HG03342 (cell line): ENCODE results near the gene PILRB.
A peak's percentile ranks its signal among the peaks of the same experiment; 100 is the strongest.
"Not testable (repeated sequence)": the region's sequence is repeated elsewhere in the genome, so short reads cannot be mapped to it uniquely, and the experiment has no call there.

Source experiments
- ATAC-seq: cut with Tn5 transposase; IDR thresholded peaks from one replicate; pipeline ENCODE4 v1.9.1; 2021; ENCODE audit warnings: mild to moderate bottlenecking, moderate library complexity; ENCODE audit not compliant: unreplicated experiment

The PILRB gene

GRCh38 chr7:100358027-100358856, at the start of gene PILRB:
PILRB (plus strand) TSS chr7:100358117; CDS start chr7:100358303, 186 bp downstream.
- no peak for ATAC-seq

GRCh38 chr7:100318329-100318728, 39.6 kb upstream of the PILRB start:
- ATAC-seq = not testable (repeated sequence)

GRCh38 chr7:100321648-100322047, 36.3 kb upstream of the PILRB start:
- not testable (repeated sequence) for ATAC-seq

- ATAC-seq = not testable (repeated sequence)
These were observed 33.7 kb upstream of the PILRB start for GRCh38 chr7:100324194-100324593.

- not testable (repeated sequence) for ATAC-seq
These were observed 32.2 kb upstream of the PILRB start for GRCh38 chr7:100325671-100326070.

- ATAC-seq = not testable (repeated sequence)
These were observed 31.0 kb upstream of the PILRB start for GRCh38 chr7:100326914-100327313.

- ATAC-seq = peak; percentile 91
These were observed 22.1 kb upstream of the PILRB start for GRCh38 chr7:100335566-100336466.

- ATAC-seq = not testable (repeated sequence)
These were observed 19.7 kb upstream of the PILRB start for GRCh38 chr7:100338083-100338696.

- ATAC-seq = not testable (repeated sequence)
These were observed 16.6 kb upstream of the PILRB start for GRCh38 chr7:100341286-100341685.

- ATAC-seq = no peak
These were observed 15.2 kb upstream of the PILRB start for GRCh38 chr7:100342765-100343164.

- peak; percentile 1 for ATAC-seq
These were observed 13.8 kb upstream of the PILRB start for GRCh38 chr7:100344124-100344559.

GRCh38 chr7:100344560-100345287, 13.2 kb upstream of the PILRB start:
- peak; percentile 74 for ATAC-seq

- ATAC-seq = peak; percentile 14
These were observed 12.6 kb upstream of the PILRB start for GRCh38 chr7:100345288-100345672.

- no peak for ATAC-seq
These were observed 11.0 kb upstream of the PILRB start for GRCh38 chr7:100346921-100347320.

GRCh38 chr7:100348805-100349204, 9.1 kb upstream of the PILRB start:
- no peak for ATAC-seq

- no peak for ATAC-seq
These were observed 8.2 kb upstream of the PILRB start for GRCh38 chr7:100349757-100350156.

- ATAC-seq = no peak
These were observed 6.3 kb upstream of the PILRB start for GRCh38 chr7:100351657-100352058.

GRCh38 chr7:100352230-100352781, 5.6 kb upstream of the PILRB start:
- not testable (repeated sequence) for ATAC-seq

- ATAC-seq = no peak
These were observed 4.8 kb upstream of the PILRB start for GRCh38 chr7:100352984-100353684.
